ENCODE measurements around the gene TBC1D4.
A peak's percentile ranks its signal among the peaks of the same experiment; 100 is the strongest.
"Not testable (repeated sequence)": the region's sequence is repeated elsewhere in the genome, so short reads cannot be mapped to it uniquely, and the experiment has no call there.

Gene TBC1D4

GRCh38 chr13:75263741-75264407 lies 218.1 kb downstream of the TBC1D4 start:
- no peak for DNase-seq

GRCh38 chr13:75258159-75258782 lies 223.7 kb downstream of the TBC1D4 start:
- DNase-seq: peak; percentile 1 to 41 (median 35)

DNA sequence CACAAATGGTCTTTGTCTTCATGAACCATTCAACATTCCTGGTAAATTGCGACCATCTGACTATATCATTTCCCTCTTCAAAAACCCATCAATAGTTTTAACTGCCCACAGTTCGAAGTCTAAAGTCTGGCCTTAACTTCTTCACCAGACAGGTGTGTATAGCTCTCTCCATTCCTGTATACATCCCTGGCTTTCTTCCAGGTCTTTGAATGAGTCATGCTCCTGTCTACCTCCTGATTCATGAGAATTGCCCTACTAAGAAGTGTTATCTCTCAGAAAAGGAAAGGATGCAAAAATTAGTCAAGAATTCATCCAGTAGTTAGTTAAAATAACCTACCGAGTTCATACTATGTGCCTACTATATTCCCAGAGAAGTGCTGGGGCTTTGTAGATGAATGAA lies 225.0 kb downstream of the TBC1D4 start:
- no peak for DNase-seq

GRCh38 chr13:75255653-75256052 lies 226.3 kb downstream of the TBC1D4 start:
- DNase-seq: no peak

GRCh38 chr13:75255147-75255546 lies 226.8 kb downstream of the TBC1D4 start:
- DNase-seq: no peak

- no peak for DNase-seq
These were observed 230.8 kb downstream of the TBC1D4 start for GRCh38 chr13:75251188-75251587.

DNA sequence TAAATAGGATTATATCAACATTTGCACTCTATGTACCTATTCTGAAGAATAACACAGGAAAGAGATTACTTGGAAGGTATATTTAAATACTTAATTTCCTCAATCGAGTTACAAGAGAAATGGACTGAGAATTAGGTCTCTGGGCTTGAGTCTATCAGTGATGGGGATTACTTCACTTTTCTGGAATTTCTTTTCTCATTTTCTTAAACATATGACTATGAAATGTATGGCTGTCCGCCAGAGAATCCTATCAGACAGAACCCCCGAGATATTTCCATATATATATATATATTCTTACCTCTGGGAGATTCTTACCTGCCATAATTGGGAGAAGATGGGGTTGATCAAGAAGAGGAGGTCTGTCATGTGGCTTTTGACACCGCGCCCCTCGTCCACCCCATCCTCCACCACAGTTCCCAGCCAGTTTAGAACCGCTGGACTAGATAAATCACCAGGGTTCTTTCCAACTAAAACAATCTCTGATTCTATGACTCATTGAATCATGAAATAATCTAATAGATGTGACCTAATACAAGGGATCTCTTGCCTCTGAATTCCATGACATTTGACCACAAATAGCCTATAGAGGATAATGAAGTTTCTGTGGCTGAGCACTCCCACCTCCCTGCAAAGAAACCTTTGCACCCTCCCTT lies 231.3 kb downstream of the TBC1D4 start:
- DNase-seq: no peak

DNA sequence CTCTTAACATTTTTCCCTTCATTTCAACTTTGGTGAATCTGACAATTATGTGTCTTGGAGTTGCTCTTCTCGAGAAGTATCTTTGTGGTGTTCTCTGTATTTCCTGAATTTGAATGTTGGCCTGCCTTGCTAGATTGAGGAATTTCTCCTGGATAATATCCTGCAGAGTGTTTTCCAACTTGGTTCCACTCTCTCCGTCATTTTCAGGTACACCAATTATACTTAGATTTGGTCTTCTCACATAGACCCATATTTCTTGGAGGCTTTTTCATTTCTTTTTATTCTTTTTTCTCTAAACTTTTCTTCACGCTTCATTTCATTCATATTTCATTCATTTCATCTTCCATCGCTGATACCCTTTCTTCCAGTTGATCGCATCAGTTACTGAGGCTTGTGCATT lies 236.4 kb downstream of the TBC1D4 start:
- DNase-seq: not testable (repeated sequence)

- not testable (repeated sequence) for DNase-seq
These were observed 241.7 kb downstream of the TBC1D4 start for GRCh38 chr13:75240240-75240639.

DNA sequence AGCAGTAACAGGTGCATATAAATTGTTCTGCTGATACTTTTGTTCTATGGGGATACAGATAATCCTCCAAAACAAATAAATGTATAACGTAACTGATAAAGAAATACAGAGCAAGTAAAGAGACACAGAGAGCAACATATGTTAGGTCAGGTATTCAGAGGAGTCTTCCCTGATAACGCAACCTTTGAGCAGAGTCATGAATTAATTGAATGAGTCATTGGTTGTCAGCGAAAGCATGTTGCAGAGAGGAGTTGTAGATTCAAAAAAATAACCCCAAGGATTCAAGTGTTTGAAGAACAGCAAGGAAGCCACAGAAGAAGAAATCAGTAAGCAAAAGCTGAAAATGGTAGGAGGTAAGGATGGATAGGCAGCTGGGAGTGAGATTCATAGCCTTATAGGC lies 245.2 kb downstream of the TBC1D4 start:
- no peak for DNase-seq
